Gastroesophageal sphincter (tissue), 4 donors: ENCODE results near the gene SLC5A11. TPM values are rescaled to one million over a fixed set of nuclear protein-coding genes. Genes with fewer than 3 reads are reported as not detected.

ENCODE experiments used
- ATAC-seq: fragments of 150-250 bp; one replicate; pipeline ENCODE4 v1.9.1; 2016; ENCODE audit warnings: mild to moderate bottlenecking, moderate library complexity
- H3K27ac ChIP-seq, 4 donors: fragments of 200-600 bp; sonication (generic) in 3 of 4; 1 replicate in 3 of 4; 2 replicates in 1 of 4; pipeline ENCODE4 v1.5.1; 2016 to 2019
- H3K27me3 ChIP-seq: fragments of 200-600 bp; sonication (generic); one replicate; pipeline ENCODE4 v1.5.1; 2019
- H3K36me3 ChIP-seq, 2 donors: fragments of 200-600 bp; sonication (generic); one replicate each; pipeline ENCODE4 v1.5.1; 2019; ENCODE audit warnings: control low read depth in 1 of 2
- H3K4me1 ChIP-seq, 3 donors: fragments of 200-600 bp; sonication (generic); 1 replicate in 2 of 3; 2 replicates in 1 of 3; pipeline ENCODE4 v1.5.1; 2016 to 2019; ENCODE audit warnings: control low read depth in 2 of 3
- H3K4me3 ChIP-seq, 2 donors: fragments of 200-600 bp; sonication (generic); one replicate each; pipeline ENCODE4 v1.5.1; 2019; ENCODE audit warnings: mild to moderate bottlenecking in 1 of 2, moderate library complexity in 1 of 2
- H3K9me3 ChIP-seq, 3 donors: fragments of 200-600 bp; sonication (generic); one replicate each; pipeline ENCODE4 v1.5.1; 2017 to 2019; ENCODE audit warnings: control low read depth in 2 of 3
- CTCF ChIP-seq, 4 experiments: fragments of 200-600 bp in 2 of 4; fragments of 450-650 bp in 2 of 4; sonication (generic) in 1 of 4; IDR thresholded peaks; one replicate each; pipeline ENCODE4 v1.5.1; 2017 to 2019; ENCODE audit warnings: antibody characterized with exemption in 4 of 4, mild to moderate bottlenecking in 2 of 4, moderate library complexity in 2 of 4
- EP300 ChIP-seq: sonication (generic); formaldehyde crosslinking; IDR thresholded peaks from one replicate; pipeline ENCODE4 v1.6.1; 2017; ENCODE audit warnings: antibody characterized with exemption, mild to moderate bottlenecking
- POLR2A ChIP-seq, 2 donors: fragments of 450-650 bp; IDR thresholded peaks; one replicate each; pipeline ENCODE4 v1.6.1; 2017; ENCODE audit warnings: antibody characterized with exemption in 2 of 2, mild to moderate bottlenecking in 2 of 2, moderate library complexity in 1 of 2
- POLR2AphosphoS5 ChIP-seq: sonication (generic); formaldehyde crosslinking; IDR thresholded peaks from one replicate; pipeline ENCODE4 v1.6.1; 2017; ENCODE audit warnings: antibody characterized with exemption
- WGBS, 2 donors: methylation state at CpG; one replicate each; pipeline ENCODE4 v1.1.5; 2018; ENCODE audit warnings: low coverage in 1 of 2; 5-methylcytosine and 5-hydroxymethylcytosine counted together
- total RNA-seq, 4 donors: library from RNA; depleted of rRNA; stranded (reverse); fragments of >200 nt; gene quantifications; one replicate each; pipeline ENCODE4 v1.1.0, GENCODE V29; 2016

SLC5A11 gene
- total RNA-seq, 4 donors from 2014 or later = 0.12 to 2.8 (median 0.27) TPM; not detected in 1

GRCh38 chr16:24858219-24859041 is 12.7 kb downstream of the SLC5A11 start:
- H3K27me3 ChIP-seq = no peaks in the 10 kb centered on the region
- peaks cover 0 to 13% (median 8%) of the 10 kb centered on the region in 3 donors for H3K4me1 ChIP-seq
- H3K27ac ChIP-seq = no peak overlapping the region
- 35 to 70% methylated on average over 3 to 7 of the region's 9 CpGs for WGBS, 2 donors
- H3K9me3 ChIP-seq = no peaks in the 10 kb centered on the region
- H3K4me3 ChIP-seq = no peak overlapping the region
- no peak for TF ChIP-seq POLR2A (IDR thresholded peaks at IDR 0.05)
- no peak for TF ChIP-seq POLR2AphosphoS5
- TF ChIP-seq EP300 = no peak
- TF ChIP-seq CTCF (IDR thresholded peaks at IDR 0.05) = no peak
- H3K36me3 ChIP-seq = no peaks in the 10 kb centered on the region
- ATAC-seq = no peak

- no peaks in the 10 kb centered on the region for H3K27me3 ChIP-seq
- no peak for TF ChIP-seq CTCF (IDR thresholded peaks at IDR 0.05)
- TF ChIP-seq POLR2AphosphoS5 = no peak
- no peak for TF ChIP-seq EP300
- TF ChIP-seq POLR2A (IDR thresholded peaks at IDR 0.05) = no peak
Measured at GRCh38 chr16:24861461-24861860, 15.7 kb downstream of the SLC5A11 start.

GRCh38 chr16:24863582-24864437 is 18.0 kb downstream of the SLC5A11 start:
- no peak overlapping the region for H3K27ac ChIP-seq
- 76 to 85% methylated on average over 2 to 3 of the region's 3 CpGs for WGBS, 2 donors
- peaks cover 0 to 10% (median 0%) of the 10 kb centered on the region in 3 donors for H3K9me3 ChIP-seq
- H3K27me3 ChIP-seq = no peaks in the 10 kb centered on the region
- no peak for ATAC-seq
- no peak for TF ChIP-seq POLR2A (IDR thresholded peaks at IDR 0.05)
- no peak for TF ChIP-seq CTCF (IDR thresholded peaks at IDR 0.05)
- TF ChIP-seq POLR2AphosphoS5 = no peak
- no peak for TF ChIP-seq EP300
- H3K4me1 ChIP-seq = no peaks in the 10 kb centered on the region
- no peaks in the 10 kb centered on the region for H3K36me3 ChIP-seq
- no peak overlapping the region for H3K4me3 ChIP-seq

More at GRCh38 chr16:24861461-24861860, 15.7 kb downstream of the SLC5A11 start:
- Histone ChIP-seq H3K4me1 (no peaks in the 10 kb centered on the region), H3K27ac (no peak overlapping the region), H3K4me3 (no peak overlapping the region), H3K9me3 (peaks cover 0 to 10% (median 0%) of the 10 kb centered on the region in 3 donors), H3K36me3 (no peaks in the 10 kb centered on the region)
- WGBS, 2 donors = 68 to 91% methylated on average over 1 of the region's 1 CpG
- no peak for ATAC-seq

GRCh38 chr16:24869033-24869432 is 23.3 kb downstream of the SLC5A11 start:
- 60 to 70% methylated on average over 1 to 5 of the region's 8 CpGs for WGBS, 2 donors
- H3K4me1 ChIP-seq = no peaks in the 10 kb centered on the region
- peaks cover 0 to 4% (median 0%) of the 10 kb centered on the region in 3 donors for H3K9me3 ChIP-seq
- H3K27ac ChIP-seq = no peak overlapping the region
- no peaks in the 10 kb centered on the region for H3K27me3 ChIP-seq
- no peak overlapping the region for H3K4me3 ChIP-seq
- TF ChIP-seq EP300 (no peak), CTCF (IDR thresholded peaks at IDR 0.05) (no peak), POLR2AphosphoS5 (no peak)
- ATAC-seq = no peak
- H3K36me3 ChIP-seq = no peaks in the 10 kb centered on the region
